Measurements from ENCODE around the gene VGLL3. TPM values are rescaled to one million over a fixed set of nuclear protein-coding genes. Genes with fewer than 3 reads are reported as not detected.

The VGLL3 gene, protein sequence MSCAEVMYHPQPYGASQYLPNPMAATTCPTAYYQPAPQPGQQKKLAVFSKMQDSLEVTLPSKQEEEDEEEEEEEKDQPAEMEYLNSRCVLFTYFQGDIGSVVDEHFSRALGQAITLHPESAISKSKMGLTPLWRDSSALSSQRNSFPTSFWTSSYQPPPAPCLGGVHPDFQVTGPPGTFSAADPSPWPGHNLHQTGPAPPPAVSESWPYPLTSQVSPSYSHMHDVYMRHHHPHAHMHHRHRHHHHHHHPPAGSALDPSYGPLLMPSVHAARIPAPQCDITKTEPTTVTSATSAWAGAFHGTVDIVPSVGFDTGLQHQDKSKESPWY
- total RNA-seq (2021; ENCODE audit: unreplicated experiment) (0.15 TPM), Bru-seq, nascent RNA (percentile 20 among the genes with signal in this experiment), BruChase-seq, experiment 1, labeled RNA remaining after a 2-hour chase (percentile 18 among the genes with signal in this experiment), BruChase-seq, experiment 2, labeled RNA remaining after a 6-hour chase (percentile 31 among the genes with signal in this experiment)
- polyA plus RNA-seq (2012; ENCODE audit: insufficient read length): 0.02 TPM
- long read RNA-seq: 0 reads

DNA sequence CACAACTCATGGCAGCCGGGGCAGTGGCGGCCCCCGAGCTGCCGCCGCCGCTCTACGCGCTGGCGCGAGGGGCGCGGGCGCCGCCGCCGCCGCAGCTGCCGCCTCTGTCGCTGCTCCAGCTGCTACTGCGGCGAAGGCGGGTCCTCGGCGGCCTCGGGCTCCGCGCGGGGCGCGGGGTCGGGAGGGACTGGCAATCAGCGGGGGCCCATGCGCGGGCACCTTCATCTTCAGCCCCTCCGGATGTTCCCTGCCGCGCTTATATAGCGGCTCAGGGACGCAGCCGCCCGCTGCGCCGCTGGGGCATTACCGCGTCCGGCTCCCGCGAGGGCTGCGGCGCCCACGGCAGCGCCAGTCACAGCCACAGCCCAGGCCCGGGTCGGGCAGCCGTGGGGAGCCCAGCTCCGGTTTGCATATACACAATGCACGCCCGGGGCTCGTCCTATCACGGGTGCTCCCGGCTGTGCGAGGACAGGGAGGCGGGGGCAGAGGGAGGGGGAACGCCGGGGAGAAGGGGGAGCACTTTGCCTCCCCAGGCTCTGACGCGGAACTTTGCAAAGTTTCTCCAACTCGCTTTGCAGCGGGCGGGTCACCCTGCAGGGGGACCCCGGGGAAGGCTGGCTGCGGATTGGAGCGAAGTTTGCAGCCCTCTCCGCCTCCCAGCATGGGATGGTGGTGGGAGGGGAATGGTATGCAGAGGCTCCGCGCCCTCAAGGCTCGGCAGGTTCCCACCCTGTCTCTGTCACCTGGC, at the start of gene VGLL3:
Gene VGLL3, minus strand, starts transcription at position 416 of the 748 bp plus-strand sequence. Its CDS starts 406 bp downstream, at position 10.
- intact Hi-C loops (cut with micrococcal nuclease; ENCODE audit: unreplicated experiment): no loop called here
- ChIA-PET CTCF (no interaction called here), POLR2A (no interaction called here)
- no peaks in the 10 kb centered on the region for H3K9me3 ChIP-seq (ENCODE audit: control insufficient read depth, insufficient read depth, low read depth, low read length)
- peak; percentile 83 for ATAC-seq
- H3K36me3 ChIP-seq (ENCODE audit: control insufficient read depth, insufficient read depth, low read length): no peaks in the 10 kb centered on the region
- H3K4me3 ChIP-seq (ENCODE audit: low read depth in 2 of 2, low read length in 2 of 2): peak within 1 kb of the TSS; percentile 41 to 61
- no TSS peak for BruUV-seq (replicated peaks)
- H3K27ac ChIP-seq (ENCODE audit: low read length): no peak within 1 kb of the TSS
- TF ChIP-seq SIN3A (IDR thresholded peaks at IDR 0.05; ENCODE audit: borderline replicate concordance, insufficient read depth, low read depth, low read length) (no peak), TCF7L2 (IDR thresholded peaks at IDR 0.05; ENCODE audit: low read depth, low read length) (no peak), POLR2AphosphoS5 (IDR thresholded peaks at IDR 0.05; ENCODE audit: low read depth, low read length) (no peak)
- TF ChIP-seq, protein P1, sequence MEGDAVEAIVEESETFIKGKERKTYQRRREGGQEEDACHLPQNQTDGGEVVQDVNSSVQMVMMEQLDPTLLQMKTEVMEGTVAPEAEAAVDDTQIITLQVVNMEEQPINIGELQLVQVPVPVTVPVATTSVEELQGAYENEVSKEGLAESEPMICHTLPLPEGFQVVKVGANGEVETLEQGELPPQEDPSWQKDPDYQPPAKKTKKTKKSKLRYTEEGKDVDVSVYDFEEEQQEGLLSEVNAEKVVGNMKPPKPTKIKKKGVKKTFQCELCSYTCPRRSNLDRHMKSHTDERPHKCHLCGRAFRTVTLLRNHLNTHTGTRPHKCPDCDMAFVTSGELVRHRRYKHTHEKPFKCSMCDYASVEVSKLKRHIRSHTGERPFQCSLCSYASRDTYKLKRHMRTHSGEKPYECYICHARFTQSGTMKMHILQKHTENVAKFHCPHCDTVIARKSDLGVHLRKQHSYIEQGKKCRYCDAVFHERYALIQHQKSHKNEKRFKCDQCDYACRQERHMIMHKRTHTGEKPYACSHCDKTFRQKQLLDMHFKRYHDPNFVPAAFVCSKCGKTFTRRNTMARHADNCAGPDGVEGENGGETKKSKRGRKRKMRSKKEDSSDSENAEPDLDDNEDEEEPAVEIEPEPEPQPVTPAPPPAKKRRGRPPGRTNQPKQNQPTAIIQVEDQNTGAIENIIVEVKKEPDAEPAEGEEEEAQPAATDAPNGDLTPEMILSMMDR (IDR thresholded peaks at IDR 0.05): no peak
- TF ChIP-seq, protein P2, sequence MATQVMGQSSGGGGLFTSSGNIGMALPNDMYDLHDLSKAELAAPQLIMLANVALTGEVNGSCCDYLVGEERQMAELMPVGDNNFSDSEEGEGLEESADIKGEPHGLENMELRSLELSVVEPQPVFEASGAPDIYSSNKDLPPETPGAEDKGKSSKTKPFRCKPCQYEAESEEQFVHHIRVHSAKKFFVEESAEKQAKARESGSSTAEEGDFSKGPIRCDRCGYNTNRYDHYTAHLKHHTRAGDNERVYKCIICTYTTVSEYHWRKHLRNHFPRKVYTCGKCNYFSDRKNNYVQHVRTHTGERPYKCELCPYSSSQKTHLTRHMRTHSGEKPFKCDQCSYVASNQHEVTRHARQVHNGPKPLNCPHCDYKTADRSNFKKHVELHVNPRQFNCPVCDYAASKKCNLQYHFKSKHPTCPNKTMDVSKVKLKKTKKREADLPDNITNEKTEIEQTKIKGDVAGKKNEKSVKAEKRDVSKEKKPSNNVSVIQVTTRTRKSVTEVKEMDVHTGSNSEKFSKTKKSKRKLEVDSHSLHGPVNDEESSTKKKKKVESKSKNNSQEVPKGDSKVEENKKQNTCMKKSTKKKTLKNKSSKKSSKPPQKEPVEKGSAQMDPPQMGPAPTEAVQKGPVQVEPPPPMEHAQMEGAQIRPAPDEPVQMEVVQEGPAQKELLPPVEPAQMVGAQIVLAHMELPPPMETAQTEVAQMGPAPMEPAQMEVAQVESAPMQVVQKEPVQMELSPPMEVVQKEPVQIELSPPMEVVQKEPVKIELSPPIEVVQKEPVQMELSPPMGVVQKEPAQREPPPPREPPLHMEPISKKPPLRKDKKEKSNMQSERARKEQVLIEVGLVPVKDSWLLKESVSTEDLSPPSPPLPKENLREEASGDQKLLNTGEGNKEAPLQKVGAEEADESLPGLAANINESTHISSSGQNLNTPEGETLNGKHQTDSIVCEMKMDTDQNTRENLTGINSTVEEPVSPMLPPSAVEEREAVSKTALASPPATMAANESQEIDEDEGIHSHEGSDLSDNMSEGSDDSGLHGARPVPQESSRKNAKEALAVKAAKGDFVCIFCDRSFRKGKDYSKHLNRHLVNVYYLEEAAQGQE (IDR thresholded peaks at IDR 0.05; ENCODE audit: insufficient read depth in 1 of 2, low read depth in 2 of 2, low read length in 1 of 2): no peak
- peaks cover 4% of the 10 kb centered on the region for H3K27me3 ChIP-seq (ENCODE audit: control insufficient read depth, insufficient read depth, low read length)
- no peaks in the 10 kb centered on the region; the same call in 1 of the 2 replicates for H3K4me1 ChIP-seq (ENCODE audit: control insufficient read depth, insufficient read depth, low read length)
- in situ Hi-C loops (cut with HindIII; ENCODE audit: low pct_unique_long_range_greater_than_20kb, low sequenced_read_pairs): no loop called here
- no peak for DNase-seq (ENCODE audit: low read depth, low spot score)

DNA sequence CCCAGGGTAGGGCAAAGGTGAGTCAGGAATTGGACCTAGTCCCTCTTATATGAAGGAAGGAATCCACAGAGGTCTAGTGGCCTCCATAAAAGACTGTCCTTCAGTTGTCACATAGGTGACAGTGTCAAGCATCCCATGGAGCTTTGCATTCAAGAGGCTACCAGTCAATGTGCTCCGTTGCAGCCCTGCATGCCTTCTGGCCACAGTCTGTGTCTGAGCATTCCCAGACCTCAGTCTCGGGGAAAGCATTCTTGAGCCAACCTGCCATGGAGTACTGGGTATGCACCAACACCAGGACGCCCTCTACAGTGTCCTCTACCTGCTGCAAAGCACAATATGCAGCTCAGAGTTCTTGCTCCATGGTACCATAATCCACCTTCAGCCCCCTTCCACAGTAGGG, 46.7 kb upstream of the VGLL3 start:
- Histone ChIP-seq H3K4me3 (ENCODE audit: low read depth in 2 of 2, low read length in 2 of 2) (no peak overlapping the region), H3K27me3 (ENCODE audit: control insufficient read depth, insufficient read depth, low read length) (no peaks in the 10 kb centered on the region), H3K36me3 (ENCODE audit: control insufficient read depth, insufficient read depth, low read length) (no peaks in the 10 kb centered on the region), H3K4me1 (ENCODE audit: control insufficient read depth, insufficient read depth, low read length) (no peaks in the 10 kb centered on the region), H3K27ac (ENCODE audit: low read length) (no peak overlapping the region), H3K9me3 (ENCODE audit: control insufficient read depth, insufficient read depth, low read depth, low read length) (no peaks in the 10 kb centered on the region)
- ChIA-PET POLR2A (no interaction called here), CTCF (no interaction called here)
- in situ Hi-C loops (cut with HindIII; ENCODE audit: low pct_unique_long_range_greater_than_20kb, low sequenced_read_pairs) (no loop called here), intact Hi-C loops (cut with micrococcal nuclease; ENCODE audit: unreplicated experiment) (no loop called here)
- DNase-seq (ENCODE audit: low read depth, low spot score): no peak
- no TSS peak for BruUV-seq (replicated peaks)
- no peak for ATAC-seq
- no peak for TF ChIP-seq SIN3A (IDR thresholded peaks at IDR 0.05; ENCODE audit: borderline replicate concordance, insufficient read depth, low read depth, low read length)
- TF ChIP-seq, protein P2 (IDR thresholded peaks at IDR 0.05; ENCODE audit: insufficient read depth in 1 of 2, low read depth in 2 of 2, low read length in 1 of 2): no peak
